ENCODE measurements around the gene EXOSC3. TPM values are rescaled to one million over a fixed set of nuclear protein-coding genes. Genes with fewer than 3 reads are reported as not detected.

EXOSC3 gene
- total and polyA plus RNA-seq, 9 of the 15 experiments (the other 6 are each of a cell fraction or from before 2014, with no cell fraction given): 18.5 to 266 (median 114) TPM

DNA sequence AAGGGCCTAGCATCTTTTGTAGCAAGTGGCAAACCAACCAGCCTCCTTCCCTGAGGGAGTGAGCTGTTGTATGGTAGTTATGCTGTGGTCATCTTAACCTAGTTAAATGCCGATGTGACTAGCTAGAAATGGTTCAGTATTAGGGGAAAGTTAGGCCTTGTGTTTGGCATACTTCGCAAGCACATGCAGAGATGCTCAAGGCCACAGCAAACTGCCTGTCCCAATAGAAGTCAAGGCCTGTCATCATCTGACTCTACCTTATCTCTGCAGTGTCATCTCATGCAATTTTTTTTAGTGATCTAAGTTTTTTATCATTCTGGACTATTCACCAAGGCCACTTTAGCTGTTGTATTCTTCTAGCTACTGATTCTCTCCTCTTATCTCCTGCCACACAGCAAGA, 5.2 kb upstream of the EXOSC3 start:
- Histone ChIP-seq H3K79me2 (ENCODE audit: control insufficient read depth, insufficient read depth, low read length) (peaks cover 9% of the 10 kb centered on the region), H4K20me1 (replicated peaks; ENCODE audit: control insufficient read depth, insufficient read depth, low read length) (no peaks in the 10 kb centered on the region), H3K4me1 (replicated peaks in 1 of 2; ENCODE audit: control insufficient read depth in 2 of 2, insufficient read depth in 2 of 2, low read length in 2 of 2) (peaks cover 8 to 11% of the 10 kb centered on the region in 2 experiments; a peak in 4 of 5 replicates), H3K27me3 (ENCODE audit: control insufficient read depth in 2 of 2, insufficient read depth in 2 of 2, low read length in 2 of 2) (no peaks in the 10 kb centered on the region), H3K36me3 (ENCODE audit: control insufficient read depth, insufficient read depth, low read length) (no peaks in the 10 kb centered on the region), H3K9ac (ENCODE audit: insufficient read depth in 1 of 2, low read depth in 2 of 2, low read length in 2 of 2) (no peak overlapping the region), H3K4me3 (no peak overlapping the region), H3K4me2 (ENCODE audit: insufficient read depth, low read length) (no peak overlapping the region), H3K9me3 (replicated peaks; ENCODE audit: control insufficient read depth, insufficient read depth, low read depth, low read length) (no peaks in the 10 kb centered on the region), H2AFZ (ENCODE audit: low read depth, low read length) (no peak overlapping the region), H3K9me1 (ENCODE audit: control insufficient read depth, insufficient read depth, low read length) (no peaks in the 10 kb centered on the region), H3K27ac (ENCODE audit: extremely low read depth, low read depth, low read length) (no peak overlapping the region)
- in situ Hi-C loops (cut with MboI): no loop called here
- DNase-seq (ENCODE audit: extremely low read depth in 1 of 4, low spot score in 3 of 4) (no peak), ATAC-seq (no peak), FAIRE-seq (no peak)
- WGBS (ENCODE audit: insufficient coverage, low coverage, missing lambda C conversion rate): 95% methylated on average over 2 of the region's 2 CpGs
- no TSS peak for BruUV-seq (replicated peaks)
- POLR2A ChIA-PET: interaction anchor here (1.0 kb wide), 1 partner anchor 11 kb away, joined by 3 read pairs; the partner anchor contains the start of gene DCAF10
- intact Hi-C loops (cut with micrococcal nuclease): no loop called here
- CTCF ChIA-PET (ENCODE audit: low intra/inter-chr PET ratio): no interaction called here
- TF ChIP-seq, protein P1, sequence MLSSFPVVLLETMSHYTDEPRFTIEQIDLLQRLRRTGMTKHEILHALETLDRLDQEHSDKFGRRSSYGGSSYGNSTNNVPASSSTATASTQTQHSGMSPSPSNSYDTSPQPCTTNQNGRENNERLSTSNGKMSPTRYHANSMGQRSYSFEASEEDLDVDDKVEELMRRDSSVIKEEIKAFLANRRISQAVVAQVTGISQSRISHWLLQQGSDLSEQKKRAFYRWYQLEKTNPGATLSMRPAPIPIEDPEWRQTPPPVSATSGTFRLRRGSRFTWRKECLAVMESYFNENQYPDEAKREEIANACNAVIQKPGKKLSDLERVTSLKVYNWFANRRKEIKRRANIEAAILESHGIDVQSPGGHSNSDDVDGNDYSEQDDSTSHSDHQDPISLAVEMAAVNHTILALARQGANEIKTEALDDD (IDR thresholded peaks at IDR 0.05): peak; percentile 63; the same call in 1 of the 2 replicates
- TF ChIP-seq, protein P2, sequence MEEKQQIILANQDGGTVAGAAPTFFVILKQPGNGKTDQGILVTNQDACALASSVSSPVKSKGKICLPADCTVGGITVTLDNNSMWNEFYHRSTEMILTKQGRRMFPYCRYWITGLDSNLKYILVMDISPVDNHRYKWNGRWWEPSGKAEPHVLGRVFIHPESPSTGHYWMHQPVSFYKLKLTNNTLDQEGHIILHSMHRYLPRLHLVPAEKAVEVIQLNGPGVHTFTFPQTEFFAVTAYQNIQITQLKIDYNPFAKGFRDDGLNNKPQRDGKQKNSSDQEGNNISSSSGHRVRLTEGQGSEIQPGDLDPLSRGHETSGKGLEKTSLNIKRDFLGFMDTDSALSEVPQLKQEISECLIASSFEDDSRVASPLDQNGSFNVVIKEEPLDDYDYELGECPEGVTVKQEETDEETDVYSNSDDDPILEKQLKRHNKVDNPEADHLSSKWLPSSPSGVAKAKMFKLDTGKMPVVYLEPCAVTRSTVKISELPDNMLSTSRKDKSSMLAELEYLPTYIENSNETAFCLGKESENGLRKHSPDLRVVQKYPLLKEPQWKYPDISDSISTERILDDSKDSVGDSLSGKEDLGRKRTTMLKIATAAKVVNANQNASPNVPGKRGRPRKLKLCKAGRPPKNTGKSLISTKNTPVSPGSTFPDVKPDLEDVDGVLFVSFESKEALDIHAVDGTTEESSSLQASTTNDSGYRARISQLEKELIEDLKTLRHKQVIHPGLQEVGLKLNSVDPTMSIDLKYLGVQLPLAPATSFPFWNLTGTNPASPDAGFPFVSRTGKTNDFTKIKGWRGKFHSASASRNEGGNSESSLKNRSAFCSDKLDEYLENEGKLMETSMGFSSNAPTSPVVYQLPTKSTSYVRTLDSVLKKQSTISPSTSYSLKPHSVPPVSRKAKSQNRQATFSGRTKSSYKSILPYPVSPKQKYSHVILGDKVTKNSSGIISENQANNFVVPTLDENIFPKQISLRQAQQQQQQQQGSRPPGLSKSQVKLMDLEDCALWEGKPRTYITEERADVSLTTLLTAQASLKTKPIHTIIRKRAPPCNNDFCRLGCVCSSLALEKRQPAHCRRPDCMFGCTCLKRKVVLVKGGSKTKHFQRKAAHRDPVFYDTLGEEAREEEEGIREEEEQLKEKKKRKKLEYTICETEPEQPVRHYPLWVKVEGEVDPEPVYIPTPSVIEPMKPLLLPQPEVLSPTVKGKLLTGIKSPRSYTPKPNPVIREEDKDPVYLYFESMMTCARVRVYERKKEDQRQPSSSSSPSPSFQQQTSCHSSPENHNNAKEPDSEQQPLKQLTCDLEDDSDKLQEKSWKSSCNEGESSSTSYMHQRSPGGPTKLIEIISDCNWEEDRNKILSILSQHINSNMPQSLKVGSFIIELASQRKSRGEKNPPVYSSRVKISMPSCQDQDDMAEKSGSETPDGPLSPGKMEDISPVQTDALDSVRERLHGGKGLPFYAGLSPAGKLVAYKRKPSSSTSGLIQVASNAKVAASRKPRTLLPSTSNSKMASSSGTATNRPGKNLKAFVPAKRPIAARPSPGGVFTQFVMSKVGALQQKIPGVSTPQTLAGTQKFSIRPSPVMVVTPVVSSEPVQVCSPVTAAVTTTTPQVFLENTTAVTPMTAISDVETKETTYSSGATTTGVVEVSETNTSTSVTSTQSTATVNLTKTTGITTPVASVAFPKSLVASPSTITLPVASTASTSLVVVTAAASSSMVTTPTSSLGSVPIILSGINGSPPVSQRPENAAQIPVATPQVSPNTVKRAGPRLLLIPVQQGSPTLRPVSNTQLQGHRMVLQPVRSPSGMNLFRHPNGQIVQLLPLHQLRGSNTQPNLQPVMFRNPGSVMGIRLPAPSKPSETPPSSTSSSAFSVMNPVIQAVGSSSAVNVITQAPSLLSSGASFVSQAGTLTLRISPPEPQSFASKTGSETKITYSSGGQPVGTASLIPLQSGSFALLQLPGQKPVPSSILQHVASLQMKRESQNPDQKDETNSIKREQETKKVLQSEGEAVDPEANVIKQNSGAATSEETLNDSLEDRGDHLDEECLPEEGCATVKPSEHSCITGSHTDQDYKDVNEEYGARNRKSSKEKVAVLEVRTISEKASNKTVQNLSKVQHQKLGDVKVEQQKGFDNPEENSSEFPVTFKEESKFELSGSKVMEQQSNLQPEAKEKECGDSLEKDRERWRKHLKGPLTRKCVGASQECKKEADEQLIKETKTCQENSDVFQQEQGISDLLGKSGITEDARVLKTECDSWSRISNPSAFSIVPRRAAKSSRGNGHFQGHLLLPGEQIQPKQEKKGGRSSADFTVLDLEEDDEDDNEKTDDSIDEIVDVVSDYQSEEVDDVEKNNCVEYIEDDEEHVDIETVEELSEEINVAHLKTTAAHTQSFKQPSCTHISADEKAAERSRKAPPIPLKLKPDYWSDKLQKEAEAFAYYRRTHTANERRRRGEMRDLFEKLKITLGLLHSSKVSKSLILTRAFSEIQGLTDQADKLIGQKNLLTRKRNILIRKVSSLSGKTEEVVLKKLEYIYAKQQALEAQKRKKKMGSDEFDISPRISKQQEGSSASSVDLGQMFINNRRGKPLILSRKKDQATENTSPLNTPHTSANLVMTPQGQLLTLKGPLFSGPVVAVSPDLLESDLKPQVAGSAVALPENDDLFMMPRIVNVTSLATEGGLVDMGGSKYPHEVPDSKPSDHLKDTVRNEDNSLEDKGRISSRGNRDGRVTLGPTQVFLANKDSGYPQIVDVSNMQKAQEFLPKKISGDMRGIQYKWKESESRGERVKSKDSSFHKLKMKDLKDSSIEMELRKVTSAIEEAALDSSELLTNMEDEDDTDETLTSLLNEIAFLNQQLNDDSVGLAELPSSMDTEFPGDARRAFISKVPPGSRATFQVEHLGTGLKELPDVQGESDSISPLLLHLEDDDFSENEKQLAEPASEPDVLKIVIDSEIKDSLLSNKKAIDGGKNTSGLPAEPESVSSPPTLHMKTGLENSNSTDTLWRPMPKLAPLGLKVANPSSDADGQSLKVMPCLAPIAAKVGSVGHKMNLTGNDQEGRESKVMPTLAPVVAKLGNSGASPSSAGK (IDR thresholded peaks at IDR 0.05): peak; percentile 43; the same call in 1 of the 2 replicates
- no peak for TF ChIP-seq POLR2AphosphoS5 (IDR thresholded peaks at IDR 0.05; ENCODE audit: control insufficient read depth, insufficient read depth, low read depth, low read length)

All from K562 (cell line).